Measurements from ENCODE around the gene IL1RAPL1. TPM values are rescaled to one million over a fixed set of nuclear protein-coding genes. Genes with fewer than 3 reads are reported as not detected.

IL1RAPL1 gene
- polyA plus RNA-seq, 2 of the 4 experiments (the other 2 are of a cell fraction): not detected

- H3K4me1 ChIP-seq: no peaks in the 10 kb centered on the region
- no peaks in the 10 kb centered on the region for H3K9me3 ChIP-seq
- no peak overlapping the region for H3K4me3 ChIP-seq
- ATAC-seq (no peak), FAIRE-seq (peak; percentile 92), DNase-seq (ENCODE audit: low read depth in 1 of 2, low spot score in 1 of 2) (no peak)
- H3K27ac ChIP-seq: no peak overlapping the region
- CTCF ChIA-PET: interaction anchor here (1.1 kb wide), 1 partner anchor 27 kb away, joined by 6 read pairs; no protein-coding TSS in a partner anchor
- TF ChIP-seq RARB (CRISPR knock-in tag; IDR thresholded peaks at IDR 0.05): no peak
- no peak for TF ChIP-seq MYC (IDR thresholded peaks at IDR 0.05; ENCODE audit: borderline replicate concordance, low read length)
- TF ChIP-seq TFCP2L1 (CRISPR knock-in tag; IDR thresholded peaks at IDR 0.05): no peak
- no peak for TF ChIP-seq RFX5 (IDR thresholded peaks at IDR 0.05)
- TF ChIP-seq PBX3 (IDR thresholded peaks at IDR 0.05): no peak
- TF ChIP-seq USF2 (IDR thresholded peaks at IDR 0.05): no peak
- TF ChIP-seq NPAS2 (CRISPR knock-in tag; IDR thresholded peaks at IDR 0.05; ENCODE audit: borderline replicate concordance): no peak
- TF ChIP-seq CBX8 (IDR thresholded peaks at IDR 0.05): no peak
- TF ChIP-seq EHF (CRISPR knock-in tag; IDR thresholded peaks at IDR 0.05): no peak
- no peak for TF ChIP-seq HOXB13 (CRISPR knock-in tag; IDR thresholded peaks at IDR 0.05; ENCODE audit: low read depth)
- TF ChIP-seq GATA3 (IDR thresholded peaks at IDR 0.05; ENCODE audit: borderline replicate concordance): no peak
- POLR2A ChIA-PET: no interaction called here
- WGBS (ENCODE audit: missing lambda C conversion rate): 90% methylated on average over 4 of the region's 4 CpGs
- no peak overlapping the region for H3K4me2 ChIP-seq
These were observed 993.3 kb downstream of the IL1RAPL1 start for GRCh38 chrX:29580560-29580959.

GRCh38 chrX:29581223-29581622, 994.0 kb downstream of the IL1RAPL1 start:
- no peaks in the 10 kb centered on the region for H3K4me1 ChIP-seq
- WGBS (ENCODE audit: missing lambda C conversion rate): 84% methylated on average over 2 of the region's 2 CpGs
- FAIRE-seq (no peak), DNase-seq (ENCODE audit: low read depth in 1 of 2, low spot score in 1 of 2) (no peak), ATAC-seq (no peak)
- H3K27ac ChIP-seq: no peak overlapping the region
- H3K9me3 ChIP-seq: no peaks in the 10 kb centered on the region
- no peak overlapping the region for H3K4me2 ChIP-seq
- no peak overlapping the region for H3K4me3 ChIP-seq
- ChIA-PET POLR2A (no interaction called here), CTCF (interaction anchor here (1.1 kb wide), 1 partner anchor 28 kb away, joined by 6 read pairs; no protein-coding TSS in a partner anchor)
- no peak for TF ChIP-seq TP53 (CRISPR knock-in tag; IDR thresholded peaks at IDR 0.05)

- H3K4me3 ChIP-seq: no peak overlapping the region
- H3K4me1 ChIP-seq: no peaks in the 10 kb centered on the region
- WGBS (ENCODE audit: missing lambda C conversion rate): 0% methylated on average over 1 of the region's 2 CpGs
- H3K4me2 ChIP-seq: no peak overlapping the region
- ATAC-seq: no peak
- ChIA-PET POLR2A (no interaction called here), CTCF (no interaction called here)
- no peak for FAIRE-seq
- no peak overlapping the region for H3K27ac ChIP-seq
- H3K9me3 ChIP-seq: no peaks in the 10 kb centered on the region
- TF ChIP-seq TFCP2L1 (CRISPR knock-in tag; IDR thresholded peaks at IDR 0.05): no peak
- no peak for TF ChIP-seq TP53 (CRISPR knock-in tag; IDR thresholded peaks at IDR 0.05)
- no peak for TF ChIP-seq RARB (CRISPR knock-in tag; IDR thresholded peaks at IDR 0.05)
- TF ChIP-seq BHLHE40 (IDR thresholded peaks at IDR 0.05; ENCODE audit: low read depth, low read length): no peak
- no peak for TF ChIP-seq EHMT2 (IDR thresholded peaks at IDR 0.05; ENCODE audit: low read depth)
- no peak for TF ChIP-seq RFX5 (IDR thresholded peaks at IDR 0.05)
- TF ChIP-seq GATA3 (IDR thresholded peaks at IDR 0.05; ENCODE audit: borderline replicate concordance): no peak
- no peak for TF ChIP-seq HES2 (IDR thresholded peaks at IDR 0.05)
- no peak for TF ChIP-seq PHF8 (IDR thresholded peaks at IDR 0.05; ENCODE audit: borderline replicate concordance, low read depth)
- DNase-seq (ENCODE audit: low read depth in 1 of 2, low spot score in 1 of 2): no peak
These were observed 999.9 kb downstream of the IL1RAPL1 start for GRCh38 chrX:29587107-29587506.

GRCh38 chrX:29590921-29591320, 1003.7 kb downstream of the IL1RAPL1 start:
- 53% methylated on average over 3 of the region's 3 CpGs for WGBS (ENCODE audit: missing lambda C conversion rate)
- no peak for FAIRE-seq
- TF ChIP-seq TFCP2L1 (CRISPR knock-in tag; IDR thresholded peaks at IDR 0.05) (no peak), ATOH8 (CRISPR knock-in tag; IDR thresholded peaks at IDR 0.05; ENCODE audit: low read depth) (no peak), HES2 (IDR thresholded peaks at IDR 0.05) (no peak), HEYL (CRISPR knock-in tag; IDR thresholded peaks at IDR 0.05) (no peak), MAX (IDR thresholded peaks at IDR 0.05) (no peak), HOXB13 (CRISPR knock-in tag; IDR thresholded peaks at IDR 0.05; ENCODE audit: low read depth) (no peak), CBX8 (IDR thresholded peaks at IDR 0.05) (no peak), CTCF (IDR thresholded peaks at IDR 0.05) (no peak), PBX3 (IDR thresholded peaks at IDR 0.05) (no peak), SREBF2 (IDR thresholded peaks at IDR 0.05) (no peak), GATA3 (IDR thresholded peaks at IDR 0.05; ENCODE audit: borderline replicate concordance) (no peak), EHMT2 (IDR thresholded peaks at IDR 0.05; ENCODE audit: low read depth) (no peak), RARB (CRISPR knock-in tag; IDR thresholded peaks at IDR 0.05) (no peak), POLR2A (IDR thresholded peaks at IDR 0.05; ENCODE audit: low read length) (no peak), EHF (CRISPR knock-in tag; IDR thresholded peaks at IDR 0.05) (no peak), FOSB (CRISPR knock-in tag; IDR thresholded peaks at IDR 0.05) (no peak), ZSCAN20 (CRISPR knock-in tag; IDR thresholded peaks at IDR 0.05) (no peak)

More at GRCh38 chrX:29590921-29591320, 1003.7 kb downstream of the IL1RAPL1 start:
- H3K4me1 ChIP-seq: no peaks in the 10 kb centered on the region
- H3K27ac ChIP-seq: no peak overlapping the region
- ChIA-PET CTCF (no interaction called here), POLR2A (no interaction called here)
- ATAC-seq: no peak
- H3K9me3 ChIP-seq: no peaks in the 10 kb centered on the region
- no peak overlapping the region for H3K4me3 ChIP-seq
- H3K4me2 ChIP-seq: no peak overlapping the region
- no peak for DNase-seq (ENCODE audit: low read depth in 1 of 2, low spot score in 1 of 2)
